HepG2 (cell line): ENCODE measurements around the gene TJAP1. TPM values are rescaled to one million over a fixed set of nuclear protein-coding genes. Genes with fewer than 3 reads are reported as not detected.

Experiments
- ATAC-seq: fragments of 200-7000 bp; cut with Tn5 transposase; 3 replicates; pipeline ENCODE4 v1.9.1; 2020; ENCODE audit warnings: mild to moderate bottlenecking, moderate library complexity
- BruUV-seq: library from RNA; stranded (reverse); fragments of 400-500 nt; replicated peaks from 2 replicates; lab custom pipeline; 2021; lab: Mats Ljungman, UMichigan
- CTCF ChIA-PET: fragments of 300-600 bp; formaldehyde crosslinking; extraction: SDS; loops from one replicate; lab custom pipeline; 2021; ENCODE audit warnings: low total read pairs, inconsistent platforms, low intra/inter-chr PET ratio; lab: Yijun Ruan, JAX
- POLR2A ChIA-PET: fragments of 350-600 bp; sonication (Branson Sonifier 250); formaldehyde crosslinking; loops from one replicate; lab custom pipeline; 2020; ENCODE audit warnings: antibody characterized with exemption, inconsistent platforms; lab: Yijun Ruan, JAX
- DNase-seq: peaks from one replicate; pipeline ENCODE4 v3.0.0-alpha.2; 2015; ENCODE audit warnings: low spot score
- FAIRE-seq: peaks from 3 replicates; lab custom pipeline; 2011; peaks lifted over from hg19 to GRCh38; lab: Jason Lieb, UNC
- H2AFZ ChIP-seq: one replicate; pipeline ENCODE4 v1.6.1; 2011; ENCODE audit warnings: low read length, inconsistent platforms
- H3K27ac ChIP-seq: fragments of 300-600 bp; 3 replicates; pipeline ENCODE4 v1.8.0; 2011; ENCODE audit warnings: mixed run types, mild to moderate bottlenecking, mixed read lengths, low read length, inconsistent platforms; ENCODE audit not compliant: insufficient read depth; ENCODE audit errors: extremely low read length
- H3K27me3 ChIP-seq, 2 experiments: fragments of 200-600 bp in 1 of 2; 2 replicates in 1 of 2; 3 replicates in 1 of 2; pipeline versions ENCODE4 v1.6.0 to v1.8.0; 2011; ENCODE audit warnings: low read length in 2 of 2, mild to moderate bottlenecking in 2 of 2, moderate library complexity in 2 of 2, inconsistent platforms in 1 of 2; ENCODE audit not compliant: insufficient read depth in 2 of 2, control insufficient read depth in 1 of 2
- H3K36me3 ChIP-seq, 2 experiments: fragments of 200-600 bp in 1 of 2; replicated peaks in 1 of 2; 2 replicates in 1 of 2; 3 replicates in 1 of 2; pipeline versions ENCODE4 v1.5.1 to v1.8.0; 2011; ENCODE audit warnings: low read length in 2 of 2, inconsistent platforms in 1 of 2; ENCODE audit not compliant: insufficient read depth in 2 of 2, control insufficient read depth in 1 of 2
- H3K4me1 ChIP-seq: 2 replicates; pipeline ENCODE4 v1.5.1; 2012; ENCODE audit warnings: low read length, inconsistent platforms; ENCODE audit not compliant: insufficient read depth
- H3K4me2 ChIP-seq: 2 replicates; pipeline ENCODE4 v1.6.0; 2011; ENCODE audit warnings: low read depth, low read length, inconsistent platforms
- H3K4me3 ChIP-seq, 3 experiments: fragments of 200-600 bp in 1 of 3; sonication (generic), shearing (Covaris generic) in 1 of 3; replicated peaks in 1 of 3; 2 replicates each; pipeline ENCODE4 v1.5.1; 2011 to 2016; ENCODE audit warnings: low read length in 3 of 3, inconsistent platforms in 2 of 3, low read depth in 2 of 3, mild to moderate bottlenecking in 2 of 3, control low read depth in 1 of 3, mixed read lengths in 1 of 3; ENCODE audit not compliant: insufficient read depth in 1 of 3
- H3K79me2 ChIP-seq: one replicate; pipeline ENCODE4 v1.6.1; 2011; ENCODE audit warnings: low read length, inconsistent platforms; ENCODE audit not compliant: insufficient read depth
- H3K9ac ChIP-seq: 2 replicates; pipeline ENCODE4 v1.6.0; 2011; ENCODE audit warnings: mild to moderate bottlenecking, low read depth, low read length, inconsistent platforms; ENCODE audit not compliant: insufficient read depth
- H3K9me3 ChIP-seq: 2 replicates; pipeline ENCODE4 v1.5.1; 2012; ENCODE audit warnings: mild to moderate bottlenecking, low read length
- H4K20me1 ChIP-seq: 2 replicates; pipeline ENCODE4 v1.6.0; 2011; ENCODE audit warnings: inconsistent platforms, mild to moderate bottlenecking, low read length, moderate library complexity; ENCODE audit not compliant: insufficient read depth
- ARNTL ChIP-seq: sonication (generic); formaldehyde crosslinking; IDR thresholded peaks from 2 replicates; pipeline ENCODE4 v1.4.0; 2020; ENCODE audit warnings: mild to moderate bottlenecking, missing genetic modification reagents
- BCLAF1 ChIP-seq: fragments of 450-650 bp; IDR thresholded peaks from 2 replicates; pipeline ENCODE4 v1.6.1; 2017; ENCODE audit warnings: mild to moderate bottlenecking
- GABPB1 ChIP-seq: IDR thresholded peaks from 2 replicates; pipeline ENCODE4 v1.6.1; 2016; ENCODE audit warnings: mild to moderate bottlenecking, missing genetic modification reagents, moderate library complexity, missing compliant biosample characterization
- GTF3A ChIP-seq: sonication (generic); formaldehyde crosslinking; conservative IDR thresholded peaks from 2 replicates; pipeline ENCODE4 v1.4.0; 2020; ENCODE audit warnings: mild to moderate bottlenecking, missing genetic modification reagents
- HNRNPL ChIP-seq: fragments of 200-400 bp; formaldehyde crosslinking; IDR thresholded peaks from 2 replicates; pipeline ENCODE4 v1.6.1; 2017; ENCODE audit warnings: mild to moderate bottlenecking, low read depth, low read length
- HOXA7 ChIP-seq: sonication (generic); formaldehyde crosslinking; IDR thresholded peaks from 2 replicates; pipeline ENCODE4 v1.8.1; 2022; ENCODE audit warnings: mild to moderate bottlenecking, missing genetic modification reagents, moderate library complexity
- LRRFIP1 ChIP-seq: sonication (generic); formaldehyde crosslinking; conservative IDR thresholded peaks from 2 replicates; pipeline ENCODE4 v1.4.0; 2020; ENCODE audit warnings: missing genetic modification reagents
- PAX8 ChIP-seq: sonication (generic); formaldehyde crosslinking; IDR thresholded peaks from 2 replicates; pipeline ENCODE4 v1.8.0; 2022; ENCODE audit warnings: mild to moderate bottlenecking, missing genetic modification reagents, borderline replicate concordance
- SAFB2 ChIP-seq: sonication (generic); formaldehyde crosslinking; IDR thresholded peaks from 2 replicates; pipeline ENCODE4 v1.5.1; 2020; ENCODE audit warnings: missing genetic modification reagents, low read depth, mild to moderate bottlenecking, borderline replicate concordance
- SALL1 ChIP-seq: sonication (generic); formaldehyde crosslinking; IDR thresholded peaks from 2 replicates; pipeline ENCODE4 v1.8.0; 2022; ENCODE audit warnings: mild to moderate bottlenecking, missing genetic modification reagents
- SMARCE1 ChIP-seq: fragments of 450-650 bp; IDR thresholded peaks from 2 replicates; pipeline ENCODE4 v1.6.1; 2017; ENCODE audit warnings: borderline replicate concordance
- SPEN ChIP-seq: sonication (generic); formaldehyde crosslinking; IDR thresholded peaks from 2 replicates; pipeline ENCODE4 v1.5.1; 2020; ENCODE audit warnings: low read depth, mild to moderate bottlenecking, missing genetic modification reagents
- TAF15 ChIP-seq: fragments of 200-400 bp; formaldehyde crosslinking; IDR thresholded peaks from one replicate; pipeline ENCODE4 v1.6.1; 2018; ENCODE audit warnings: mild to moderate bottlenecking, low read depth, low read length; ENCODE audit not compliant: poor library complexity, severe bottlenecking
- TOE1 ChIP-seq: sonication (generic); formaldehyde crosslinking; IDR thresholded peaks from 2 replicates; pipeline ENCODE4 v1.4.0; 2020; ENCODE audit warnings: mild to moderate bottlenecking, missing genetic modification reagents
- ZBTB42 ChIP-seq: sonication (generic); formaldehyde crosslinking; IDR thresholded peaks from 2 replicates; pipeline ENCODE4 v1.5.0; 2020; ENCODE audit warnings: mild to moderate bottlenecking, missing genetic modification reagents
- ZNF484 ChIP-seq: sonication (generic); formaldehyde crosslinking; IDR thresholded peaks from 2 replicates; pipeline ENCODE4 v1.5.1; 2020; ENCODE audit warnings: mild to moderate bottlenecking, low read depth, missing genetic modification reagents, borderline replicate concordance
- ZNF788 ChIP-seq: sonication (generic); formaldehyde crosslinking; IDR thresholded peaks from 2 replicates; pipeline ENCODE4 v1.5.0; 2020; ENCODE audit warnings: mild to moderate bottlenecking, missing genetic modification reagents, borderline replicate concordance
- WGBS: methylation state at CpG from one replicate; pipeline ENCODE4 v1.1.6; 2017; ENCODE audit warnings: low lambda C conversion rate; 5-methylcytosine and 5-hydroxymethylcytosine counted together
- in situ Hi-C: cut with HindIII; loops from 2 replicates; pipeline ENCODE4 v1.10.0; 2017; ENCODE audit warnings: low pct_unique_long_range_greater_than_20kb; ENCODE audit not compliant: extremely low pct_ligation_motif_present
- intact Hi-C: fragments of 100-400 bp; cut with micrococcal nuclease; formaldehyde crosslinking; loops from one replicate; pipeline ENCODE4 v1.10.0; 2022; ENCODE audit not compliant: unreplicated experiment
- polyA plus RNA-seq, 8 experiments: library from polyadenylated mRNA; depleted of rRNA in 3 of 8; stranded (reverse) in 7 of 8; unstranded in 1 of 8; fragments of >200 nt; fragmentation: Illumina TruSeq in 4 of 8; extraction: Trizol in 4 of 8; gene quantifications; 2 replicates each; pipeline versions ENCODE4 v1.2.1 to v1.2.3, GENCODE V29; 2011 to 2016; ENCODE audit warnings: low read depth in 4 of 8, missing spikeins in 1 of 8, mixed read lengths in 1 of 8; ENCODE audit not compliant: insufficient read depth in 1 of 8
- total RNA-seq, 5 experiments: library from RNA; depleted of rRNA; stranded (reverse); fragments of >200 nt; fragmentation: Illumina TruSeq; extraction: Trizol; gene quantifications; 2 replicates each; pipeline ENCODE4 v1.2.3, GENCODE V29; 2016; ENCODE audit warnings: low read depth in 1 of 5
- TF ChIP-seq, protein P1 (sequence below): sonication (generic); formaldehyde crosslinking; IDR thresholded peaks from 2 replicates; pipeline ENCODE4 v1.4.0; 2020; ENCODE audit warnings: missing genetic modification reagents

Gene TJAP1
- total and polyA plus RNA-seq, 2 of the 13 experiments (the other 11 are each of a cell fraction or from before 2014, with no cell fraction given), result 15.7 to 41.6 TPM

DNA sequence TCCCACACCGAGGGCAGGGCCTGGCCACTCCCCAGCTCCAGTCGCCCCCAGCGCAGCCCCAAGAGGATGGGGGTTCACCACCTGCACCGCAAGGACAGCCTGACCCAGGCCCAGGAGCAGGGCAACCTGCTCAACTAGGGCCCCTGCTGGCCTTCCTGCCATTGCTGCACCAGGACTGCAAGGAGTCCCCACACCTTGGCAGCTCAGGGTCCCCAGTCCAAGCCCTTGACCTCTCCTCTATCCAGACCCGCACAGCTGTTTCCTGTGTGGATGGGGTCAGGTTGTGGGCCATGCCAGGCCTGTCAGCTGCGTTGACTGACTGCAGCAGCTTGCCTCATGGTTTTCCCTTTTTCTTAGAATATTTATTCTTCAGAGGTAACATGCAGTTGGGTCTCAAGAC is 28.3 kb downstream of the TJAP1 start:
- Histone ChIP-seq H3K79me2 (no peaks in the 10 kb centered on the region), H4K20me1 (no peaks in the 10 kb centered on the region; the same call in 1 of the 2 replicates), H3K36me3 (peaks cover 27 to 37% of the 10 kb centered on the region in 2 experiments; a peak in 4 of 5 replicates), H3K4me2 (no peak overlapping the region), H2AFZ (no peak overlapping the region), H3K4me3 (no peak overlapping the region), H3K9ac (no peak overlapping the region), H3K9me3 (no peaks in the 10 kb centered on the region), H3K4me1 (peaks cover 45% of the 10 kb centered on the region), H3K27me3 (peaks cover 3 to 7% of the 10 kb centered on the region in 2 experiments; a peak in 4 of 5 replicates), H3K27ac (no peak overlapping the region)
- DNase-seq (no peak), FAIRE-seq (no peak), ATAC-seq (no peak)
- no TSS peak for BruUV-seq
- WGBS, result 76% methylated on average over 6 of the region's 6 CpGs
- in situ Hi-C loops, result no loop called here
- intact Hi-C loops, result loop anchor here (1.0 to 5.0 kb wide), 3 partner anchors 51 to 243 kb away; no protein-coding TSS in a partner anchor
- POLR2A ChIA-PET, result interaction anchor here (1.3 to 2.7 kb wide), 8 partner anchors 10 to 136 kb away, joined by 3 to 18 read pairs (median 8); partner anchors contain the start of genes DLK2, GTPBP2, POLR1C and YIPF3
- CTCF ChIA-PET, result interaction anchor here (0.9 to 3.0 kb wide), 3 partner anchors 9 to 51 kb away, joined by 3 to 39 read pairs (median 3); partner anchors contain the start of gene DLK2
- peak; percentile 32 for TF ChIP-seq GABPB1 (CRISPR knock-in tag)
- TF ChIP-seq LRRFIP1 (CRISPR knock-in tag), result no peak
- no peak for TF ChIP-seq ZNF484
- TF ChIP-seq HOXA7 (CRISPR knock-in tag), result no peak
- TF ChIP-seq, protein P1, sequence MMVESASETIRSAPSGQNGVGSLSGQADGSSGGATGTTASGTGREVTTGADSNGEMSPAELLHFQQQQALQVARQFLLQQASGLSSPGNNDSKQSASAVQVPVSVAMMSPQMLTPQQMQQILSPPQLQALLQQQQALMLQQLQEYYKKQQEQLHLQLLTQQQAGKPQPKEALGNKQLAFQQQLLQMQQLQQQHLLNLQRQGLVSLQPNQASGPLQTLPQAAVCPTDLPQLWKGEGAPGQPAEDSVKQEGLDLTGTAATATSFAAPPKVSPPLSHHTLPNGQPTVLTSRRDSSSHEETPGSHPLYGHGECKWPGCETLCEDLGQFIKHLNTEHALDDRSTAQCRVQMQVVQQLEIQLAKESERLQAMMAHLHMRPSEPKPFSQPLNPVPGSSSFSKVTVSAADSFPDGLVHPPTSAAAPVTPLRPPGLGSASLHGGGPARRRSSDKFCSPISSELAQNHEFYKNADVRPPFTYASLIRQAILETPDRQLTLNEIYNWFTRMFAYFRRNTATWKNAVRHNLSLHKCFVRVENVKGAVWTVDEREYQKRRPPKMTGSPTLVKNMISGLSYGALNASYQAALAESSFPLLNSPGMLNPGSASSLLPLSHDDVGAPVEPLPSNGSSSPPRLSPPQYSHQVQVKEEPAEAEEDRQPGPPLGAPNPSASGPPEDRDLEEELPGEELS (CRISPR knock-in tag), result no peak
- no peak for TF ChIP-seq TOE1
- TF ChIP-seq ARNTL (CRISPR knock-in tag), result no peak
- TF ChIP-seq TAF15, result no peak
- TF ChIP-seq SAFB2 (CRISPR knock-in tag), result no peak
- no peak for TF ChIP-seq HNRNPL
- 0 out of 2 replicates have a peak, but pooled peaks have one; percentile 33 for TF ChIP-seq SPEN
- TF ChIP-seq SALL1 (CRISPR knock-in tag), result no peak
- TF ChIP-seq GTF3A (CRISPR knock-in tag), result no peak
- no peak for TF ChIP-seq BCLAF1
- no peak for TF ChIP-seq ZBTB42 (CRISPR knock-in tag)
- no peak for TF ChIP-seq ZNF788 (CRISPR knock-in tag)
- TF ChIP-seq PAX8 (CRISPR knock-in tag), result no peak
- no peak for TF ChIP-seq SMARCE1
